Panc1 (cell line): ENCODE measurements around the gene ATG10.

Experiments
- POLR2AphosphoS5 ChIP-seq: IDR thresholded peaks from 2 replicates; pipeline ENCODE4 v1.6.1; 2012; ENCODE audit warnings: mild to moderate bottlenecking, low read depth, low read length, moderate library complexity
- TCF7L2 ChIP-seq: IDR thresholded peaks from 2 replicates; pipeline ENCODE4 v1.6.1; 2011; ENCODE audit warnings: mild to moderate bottlenecking, low read depth, low read length, inconsistent platforms
- TF ChIP-seq, protein P1 (sequence below), 2 experiments: IDR thresholded peaks; 2 replicates each; pipeline ENCODE4 v1.6.1; 2011 to 2012; ENCODE audit warnings: low read depth in 2 of 2, control low read depth in 1 of 2, low read length in 1 of 2, mild to moderate bottlenecking in 1 of 2, moderate library complexity in 1 of 2; ENCODE audit not compliant: insufficient read depth in 1 of 2
- TF ChIP-seq, protein P2 (sequence below): fragments of 450-650 bp; IDR thresholded peaks from 2 replicates; pipeline ENCODE4 v1.5.1; 2017; ENCODE audit warnings: mild to moderate bottlenecking

DNA sequence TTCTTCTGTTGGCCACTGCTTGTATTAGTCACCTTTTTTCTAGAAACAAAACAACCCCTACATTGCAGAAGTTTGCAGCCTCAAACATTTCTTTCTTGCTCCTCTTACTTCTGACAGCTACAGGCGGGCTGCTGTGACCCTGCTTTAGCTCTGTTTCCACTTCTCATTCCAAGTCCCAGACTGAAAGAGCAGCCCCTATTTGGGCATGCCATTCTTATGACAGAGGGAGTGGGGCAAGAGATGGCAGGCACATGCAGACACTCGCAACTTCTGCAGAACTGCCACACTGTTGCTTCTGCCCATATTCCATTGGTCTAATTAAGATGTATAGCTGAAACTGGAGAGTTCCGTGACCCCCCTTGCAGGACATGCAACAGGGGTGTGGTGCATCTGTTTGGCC lies 325.9 kb downstream of the ATG10 start:
- TF ChIP-seq, protein P1, sequence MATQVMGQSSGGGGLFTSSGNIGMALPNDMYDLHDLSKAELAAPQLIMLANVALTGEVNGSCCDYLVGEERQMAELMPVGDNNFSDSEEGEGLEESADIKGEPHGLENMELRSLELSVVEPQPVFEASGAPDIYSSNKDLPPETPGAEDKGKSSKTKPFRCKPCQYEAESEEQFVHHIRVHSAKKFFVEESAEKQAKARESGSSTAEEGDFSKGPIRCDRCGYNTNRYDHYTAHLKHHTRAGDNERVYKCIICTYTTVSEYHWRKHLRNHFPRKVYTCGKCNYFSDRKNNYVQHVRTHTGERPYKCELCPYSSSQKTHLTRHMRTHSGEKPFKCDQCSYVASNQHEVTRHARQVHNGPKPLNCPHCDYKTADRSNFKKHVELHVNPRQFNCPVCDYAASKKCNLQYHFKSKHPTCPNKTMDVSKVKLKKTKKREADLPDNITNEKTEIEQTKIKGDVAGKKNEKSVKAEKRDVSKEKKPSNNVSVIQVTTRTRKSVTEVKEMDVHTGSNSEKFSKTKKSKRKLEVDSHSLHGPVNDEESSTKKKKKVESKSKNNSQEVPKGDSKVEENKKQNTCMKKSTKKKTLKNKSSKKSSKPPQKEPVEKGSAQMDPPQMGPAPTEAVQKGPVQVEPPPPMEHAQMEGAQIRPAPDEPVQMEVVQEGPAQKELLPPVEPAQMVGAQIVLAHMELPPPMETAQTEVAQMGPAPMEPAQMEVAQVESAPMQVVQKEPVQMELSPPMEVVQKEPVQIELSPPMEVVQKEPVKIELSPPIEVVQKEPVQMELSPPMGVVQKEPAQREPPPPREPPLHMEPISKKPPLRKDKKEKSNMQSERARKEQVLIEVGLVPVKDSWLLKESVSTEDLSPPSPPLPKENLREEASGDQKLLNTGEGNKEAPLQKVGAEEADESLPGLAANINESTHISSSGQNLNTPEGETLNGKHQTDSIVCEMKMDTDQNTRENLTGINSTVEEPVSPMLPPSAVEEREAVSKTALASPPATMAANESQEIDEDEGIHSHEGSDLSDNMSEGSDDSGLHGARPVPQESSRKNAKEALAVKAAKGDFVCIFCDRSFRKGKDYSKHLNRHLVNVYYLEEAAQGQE (IDR thresholded peaks at IDR 0.05; ENCODE audit: insufficient read depth in 1 of 2, low read depth in 2 of 2, low read length in 1 of 2), result no peak
- TF ChIP-seq POLR2AphosphoS5 (no peak), TCF7L2 (no peak)
- TF ChIP-seq, protein P2, sequence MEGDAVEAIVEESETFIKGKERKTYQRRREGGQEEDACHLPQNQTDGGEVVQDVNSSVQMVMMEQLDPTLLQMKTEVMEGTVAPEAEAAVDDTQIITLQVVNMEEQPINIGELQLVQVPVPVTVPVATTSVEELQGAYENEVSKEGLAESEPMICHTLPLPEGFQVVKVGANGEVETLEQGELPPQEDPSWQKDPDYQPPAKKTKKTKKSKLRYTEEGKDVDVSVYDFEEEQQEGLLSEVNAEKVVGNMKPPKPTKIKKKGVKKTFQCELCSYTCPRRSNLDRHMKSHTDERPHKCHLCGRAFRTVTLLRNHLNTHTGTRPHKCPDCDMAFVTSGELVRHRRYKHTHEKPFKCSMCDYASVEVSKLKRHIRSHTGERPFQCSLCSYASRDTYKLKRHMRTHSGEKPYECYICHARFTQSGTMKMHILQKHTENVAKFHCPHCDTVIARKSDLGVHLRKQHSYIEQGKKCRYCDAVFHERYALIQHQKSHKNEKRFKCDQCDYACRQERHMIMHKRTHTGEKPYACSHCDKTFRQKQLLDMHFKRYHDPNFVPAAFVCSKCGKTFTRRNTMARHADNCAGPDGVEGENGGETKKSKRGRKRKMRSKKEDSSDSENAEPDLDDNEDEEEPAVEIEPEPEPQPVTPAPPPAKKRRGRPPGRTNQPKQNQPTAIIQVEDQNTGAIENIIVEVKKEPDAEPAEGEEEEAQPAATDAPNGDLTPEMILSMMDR, result no peak
